ENCODE measurements around the gene ADGRL3. TPM values are rescaled to one million over a fixed set of nuclear protein-coding genes. Genes with fewer than 3 reads are reported as not detected.

The ADGRL3 gene
- total RNA-seq, 4 donors from 2014 or later, result 0.19 to 7.8 (median 1.3) TPM

DNA sequence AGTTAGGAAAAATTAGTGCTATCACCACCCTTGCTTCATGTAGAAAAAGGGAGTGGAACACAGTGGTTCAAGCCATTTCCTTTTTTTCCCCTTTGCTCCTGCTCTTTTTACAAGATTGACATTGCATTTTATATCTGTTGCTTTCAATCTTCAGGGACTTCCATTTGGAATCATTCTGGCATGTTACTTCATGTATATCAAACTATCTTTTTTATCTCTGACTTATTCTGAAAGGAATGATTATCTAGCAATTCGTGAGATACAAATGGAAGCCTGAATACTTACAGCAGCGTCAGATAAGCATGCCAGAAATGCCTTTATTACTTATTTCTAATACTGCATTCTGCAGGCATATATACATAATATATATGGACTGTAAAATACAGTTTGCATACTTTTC lies 20.4 kb downstream of the ADGRL3 start:
- Histone ChIP-seq H3K9me3 (no peaks in the 10 kb centered on the region), H3K36me3 (no peaks in the 10 kb centered on the region), H3K27ac (no peak overlapping the region), H3K27me3 (no peaks in the 10 kb centered on the region), H3K4me1 (no peaks in the 10 kb centered on the region), H3K4me3 (no peak overlapping the region)
- intact Hi-C loops (cut with DNase I), result no loop called here
- no peak for TF ChIP-seq POLR2A (IDR thresholded peaks at IDR 0.05)
- TF ChIP-seq, protein P1, sequence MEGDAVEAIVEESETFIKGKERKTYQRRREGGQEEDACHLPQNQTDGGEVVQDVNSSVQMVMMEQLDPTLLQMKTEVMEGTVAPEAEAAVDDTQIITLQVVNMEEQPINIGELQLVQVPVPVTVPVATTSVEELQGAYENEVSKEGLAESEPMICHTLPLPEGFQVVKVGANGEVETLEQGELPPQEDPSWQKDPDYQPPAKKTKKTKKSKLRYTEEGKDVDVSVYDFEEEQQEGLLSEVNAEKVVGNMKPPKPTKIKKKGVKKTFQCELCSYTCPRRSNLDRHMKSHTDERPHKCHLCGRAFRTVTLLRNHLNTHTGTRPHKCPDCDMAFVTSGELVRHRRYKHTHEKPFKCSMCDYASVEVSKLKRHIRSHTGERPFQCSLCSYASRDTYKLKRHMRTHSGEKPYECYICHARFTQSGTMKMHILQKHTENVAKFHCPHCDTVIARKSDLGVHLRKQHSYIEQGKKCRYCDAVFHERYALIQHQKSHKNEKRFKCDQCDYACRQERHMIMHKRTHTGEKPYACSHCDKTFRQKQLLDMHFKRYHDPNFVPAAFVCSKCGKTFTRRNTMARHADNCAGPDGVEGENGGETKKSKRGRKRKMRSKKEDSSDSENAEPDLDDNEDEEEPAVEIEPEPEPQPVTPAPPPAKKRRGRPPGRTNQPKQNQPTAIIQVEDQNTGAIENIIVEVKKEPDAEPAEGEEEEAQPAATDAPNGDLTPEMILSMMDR (IDR thresholded peaks at IDR 0.05), result no peak
- 50 to 55% methylated on average over 2 of the region's 2 CpGs for WGBS, 2 donors
- no peak for DNase-seq

DNA sequence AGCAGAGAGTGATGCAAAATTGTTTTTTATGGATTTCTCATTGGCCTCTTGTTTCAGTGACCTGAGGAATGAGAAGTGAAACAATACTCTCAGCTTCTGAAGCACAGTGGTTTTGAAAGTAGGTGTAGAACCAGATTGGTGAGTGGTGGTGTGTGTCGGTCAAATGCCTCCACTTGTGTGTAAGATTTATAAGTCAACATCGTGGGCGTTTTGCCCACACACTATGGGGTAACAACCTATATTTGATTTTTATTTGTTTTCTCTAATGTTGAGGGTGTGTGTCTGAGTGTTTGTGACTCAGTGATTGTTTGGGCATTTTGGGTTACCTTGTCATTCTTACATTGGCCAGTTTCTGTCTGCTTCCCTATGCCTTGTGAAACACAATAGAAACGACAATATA lies 23.3 kb downstream of the ADGRL3 start:
- no peak overlapping the region for H3K4me3 ChIP-seq
- H3K9me3 ChIP-seq, result no peaks in the 10 kb centered on the region
- H3K27me3 ChIP-seq, result no peaks in the 10 kb centered on the region
- intact Hi-C loops (cut with DNase I), result no loop called here
- no peaks in the 10 kb centered on the region for H3K4me1 ChIP-seq
- TF ChIP-seq, protein P1 (IDR thresholded peaks at IDR 0.05), result no peak
- no peak for TF ChIP-seq POLR2A (IDR thresholded peaks at IDR 0.05)
- no peak for DNase-seq
- 79 to 85% methylated on average over 4 of the region's 4 CpGs for WGBS, 2 donors
- no peak overlapping the region for H3K27ac ChIP-seq
- no peaks in the 10 kb centered on the region for H3K36me3 ChIP-seq

DNA sequence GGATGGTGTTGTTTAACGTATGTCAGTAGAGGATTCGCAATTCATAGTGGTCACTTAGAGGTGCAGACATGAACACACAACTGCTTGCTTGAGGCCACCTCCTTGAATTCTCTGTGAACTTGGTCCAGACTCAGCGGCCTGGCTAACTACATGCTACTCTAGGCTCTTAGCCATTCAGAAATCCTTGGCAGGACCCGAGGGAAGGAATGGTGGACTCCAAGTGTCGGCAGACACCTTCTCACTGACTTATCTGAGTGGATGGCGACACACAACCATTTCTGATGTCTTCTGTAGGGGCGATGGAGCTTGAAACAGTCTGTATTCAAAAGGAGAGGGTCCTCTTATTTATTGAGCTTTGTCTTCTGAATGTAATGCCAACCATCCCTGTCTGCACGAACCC lies 24.4 kb downstream of the ADGRL3 start:
- intact Hi-C loops (cut with DNase I), result no loop called here
- H3K9me3 ChIP-seq, result no peaks in the 10 kb centered on the region
- TF ChIP-seq, protein P1 (IDR thresholded peaks at IDR 0.05), result no peak
- no peak for TF ChIP-seq POLR2A (IDR thresholded peaks at IDR 0.05)
- H3K36me3 ChIP-seq, result no peaks in the 10 kb centered on the region
- no peak overlapping the region for H3K27ac ChIP-seq
- H3K27me3 ChIP-seq, result no peaks in the 10 kb centered on the region
- DNase-seq, result no peak
- H3K4me3 ChIP-seq, result no peak overlapping the region
- 83 to 85% methylated on average over 8 of the region's 8 CpGs for WGBS, 2 donors
- no peaks in the 10 kb centered on the region for H3K4me1 ChIP-seq

DNA sequence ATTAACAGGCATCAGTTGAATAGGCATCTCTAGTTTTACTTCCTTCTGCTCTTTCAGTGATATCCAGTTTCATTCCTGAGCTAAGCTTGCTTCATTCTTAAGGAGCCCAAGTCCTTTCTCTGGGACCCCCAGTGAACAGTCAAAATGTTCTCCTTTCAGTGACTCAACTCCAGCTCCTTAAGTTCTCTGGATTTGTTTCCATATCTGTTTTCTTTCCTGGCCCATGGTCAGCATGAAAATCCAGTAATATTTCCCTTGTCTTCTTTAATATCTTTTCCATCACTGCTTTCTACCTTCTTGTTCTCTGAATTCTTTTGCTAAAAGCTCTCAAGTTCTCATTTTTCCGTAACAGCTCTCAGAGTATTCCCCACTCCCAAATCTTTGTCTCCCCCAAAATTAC lies 25.5 kb downstream of the ADGRL3 start:
- TF ChIP-seq, protein P1 (IDR thresholded peaks at IDR 0.05), result no peak
- no peak for TF ChIP-seq POLR2A (IDR thresholded peaks at IDR 0.05)
- Histone ChIP-seq H3K4me3 (no peak overlapping the region), H3K4me1 (no peaks in the 10 kb centered on the region), H3K36me3 (no peaks in the 10 kb centered on the region), H3K27ac (no peak overlapping the region), H3K27me3 (no peaks in the 10 kb centered on the region), H3K9me3 (no peaks in the 10 kb centered on the region)
- no peak for DNase-seq
- 87 to 100% methylated on average over 1 of the region's 1 CpG for WGBS, 2 donors
- intact Hi-C loops (cut with DNase I), result no loop called here

DNA sequence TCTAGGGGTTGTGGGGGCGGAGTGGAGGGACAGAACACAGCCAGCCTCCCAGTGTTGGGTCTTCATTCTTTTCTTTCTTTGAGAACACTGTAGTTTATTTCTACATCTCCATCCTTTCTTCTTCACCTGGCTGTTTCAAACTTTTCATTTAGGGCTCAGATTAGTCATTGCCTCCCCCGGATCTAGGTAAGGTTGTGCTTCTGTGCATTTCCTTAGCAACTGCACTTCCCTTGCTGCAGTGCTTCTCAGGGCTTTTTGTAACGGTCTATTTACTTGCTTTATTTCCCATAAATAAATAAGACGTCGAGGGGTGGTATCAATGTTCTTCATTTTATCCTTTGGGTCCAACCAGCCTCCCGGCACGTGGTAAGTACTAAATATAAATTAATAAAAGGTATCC lies 31.3 kb downstream of the ADGRL3 start:
- Histone ChIP-seq H3K4me1 (no peaks in the 10 kb centered on the region), H3K4me3 (no peak overlapping the region), H3K27ac (no peak overlapping the region), H3K9me3 (no peaks in the 10 kb centered on the region), H3K27me3 (no peaks in the 10 kb centered on the region), H3K36me3 (no peaks in the 10 kb centered on the region)
- 73 to 82% methylated on average over 7 of the region's 7 CpGs for WGBS, 2 donors
- intact Hi-C loops (cut with DNase I), result no loop called here
- TF ChIP-seq, protein P1 (IDR thresholded peaks at IDR 0.05), result no peak
- no peak for TF ChIP-seq POLR2A (IDR thresholded peaks at IDR 0.05)
- no peak for DNase-seq
